GM12878 (cell line): ENCODE data around the gene LMTK3. TPM values are rescaled to one million over a fixed set of nuclear protein-coding genes. Genes with fewer than 3 reads are reported as not detected.
A peak's percentile ranks its signal among the peaks of the same experiment; 100 is the strongest.
"Not testable (repeated sequence)": the region's sequence is repeated elsewhere in the genome, so short reads cannot be mapped to it uniquely, and the experiment has no call there.

Experiments
- ATAC-seq: fragments of 200-7000 bp; cut with Tn5 transposase; 3 replicates; pipeline ENCODE4 v1.9.1; 2020; ENCODE audit warnings: mild to moderate bottlenecking, moderate library complexity
- BruUV-seq: library from RNA; stranded (reverse); fragments of 400-500 nt; replicated peaks from 2 replicates; lab custom pipeline; 2021; lab: Mats Ljungman, UMichigan
- CTCF ChIA-PET: fragments of 300-600 bp; sonication (Branson Sonifier 250); formaldehyde crosslinking; extraction: SDS; loops from one replicate; lab custom pipeline; 2021; ENCODE audit warnings: inconsistent platforms; lab: Yijun Ruan, JAX
- POLR2A ChIA-PET: fragments of 350-600 bp; formaldehyde crosslinking; extraction: SDS; loops from one replicate; lab custom pipeline; 2021; ENCODE audit warnings: inconsistent platforms; lab: Charles Lee
- RAD21 ChIA-PET: fragments of 300-600 bp; sonication (Branson Sonifier 250); formaldehyde crosslinking; loops from one replicate; lab custom pipeline; 2023; ENCODE audit warnings: antibody characterized with exemption; ENCODE audit not compliant: unreplicated experiment; lab: Charles Lee
- SMC1A ChIA-PET: fragments of 300-600 bp; sonication (Branson Sonifier 250); formaldehyde crosslinking; loops from one replicate; lab custom pipeline; 2023; ENCODE audit not compliant: unreplicated experiment, uncharacterized antibody; lab: Charles Lee
- DNase-seq: peaks from one replicate; pipeline ENCODE4 v3.0.0-alpha.2; 2011; ENCODE audit warnings: low read depth, low spot score
- FAIRE-seq: peaks from 3 replicates; lab custom pipeline; 2011; peaks lifted over from hg19 to GRCh38; lab: Jason Lieb, UNC
- H2AFZ ChIP-seq: 2 replicates; pipeline ENCODE4 v1.6.0; 2011; ENCODE audit warnings: low read depth, low read length, control low read depth; ENCODE audit not compliant: control insufficient read depth
- H3K27ac ChIP-seq: 2 replicates; pipeline ENCODE4 v1.5.1; 2011; ENCODE audit warnings: control low read depth; ENCODE audit not compliant: control insufficient read depth, insufficient read depth
- H3K27me3 ChIP-seq, 2 experiments: replicated peaks in 1 of 2; 2 replicates each; pipeline versions ENCODE4 v1.6.0 to v1.6.1; 2011; ENCODE audit warnings: low read length in 1 of 2; ENCODE audit not compliant: control insufficient read depth in 2 of 2, insufficient read depth in 2 of 2
- H3K36me3 ChIP-seq, 2 experiments: 2 replicates each; pipeline ENCODE4 v1.5.1; 2011; ENCODE audit warnings: low read length in 1 of 2; ENCODE audit not compliant: control insufficient read depth in 2 of 2, insufficient read depth in 2 of 2
- H3K4me1 ChIP-seq: 2 replicates; pipeline ENCODE4 v1.6.1; 2011; ENCODE audit warnings: mild to moderate bottlenecking, low read length, moderate library complexity, mixed read lengths; ENCODE audit not compliant: control insufficient read depth, insufficient read depth
- H3K4me2 ChIP-seq: 2 replicates; pipeline ENCODE4 v1.6.0; 2011; ENCODE audit warnings: control low read depth; ENCODE audit not compliant: control insufficient read depth, insufficient read depth
- H3K4me3 ChIP-seq: fragments of 200-600 bp; sonication (generic); 2 replicates; pipeline ENCODE4 v1.5.1; 2016
- H3K79me2 ChIP-seq: 2 replicates; pipeline ENCODE4 v1.6.0; 2011; ENCODE audit warnings: low read length; ENCODE audit not compliant: control insufficient read depth, insufficient read depth
- H3K9ac ChIP-seq: 2 replicates; pipeline ENCODE4 v1.8.0; 2011; ENCODE audit warnings: low read length, control low read depth, mixed read lengths; ENCODE audit not compliant: control insufficient read depth, insufficient read depth
- H3K9me3 ChIP-seq: replicated peaks from 3 replicates; pipeline ENCODE4 v1.5.1; 2011; ENCODE audit warnings: mild to moderate bottlenecking, low read length; ENCODE audit not compliant: control insufficient read depth, insufficient read depth
- H4K20me1 ChIP-seq: 2 replicates; pipeline ENCODE4 v1.6.0; 2011; ENCODE audit not compliant: control insufficient read depth, insufficient read depth
- E2F8 ChIP-seq: fragments of 450-650 bp; IDR thresholded peaks from 2 replicates; pipeline ENCODE4 v1.6.1; 2018; ENCODE audit warnings: mild to moderate bottlenecking, low read depth, moderate library complexity; ENCODE audit not compliant: partially characterized antibody
- E4F1 ChIP-seq: fragments of 450-650 bp; IDR thresholded peaks from 2 replicates; pipeline ENCODE4 v1.6.1; 2018; ENCODE audit warnings: borderline replicate concordance, mild to moderate bottlenecking; ENCODE audit not compliant: partially characterized antibody
- EED ChIP-seq: sonication (generic); IDR thresholded peaks from 2 replicates; pipeline ENCODE4 v1.6.1; 2016; ENCODE audit warnings: antibody characterized with exemption, low read depth
- HCFC1 ChIP-seq: fragments of 150-350 bp; IDR thresholded peaks from 2 replicates; pipeline ENCODE4 v1.6.1; 2014; ENCODE audit warnings: low read length
- HDAC6 ChIP-seq: fragments of 200-600 bp; sonication (generic); IDR thresholded peaks from one replicate; pipeline ENCODE4 v1.8.0; 2017; ENCODE audit warnings: antibody characterized with exemption; ENCODE audit not compliant: unreplicated experiment
- IKZF1 ChIP-seq: fragments of 450-650 bp; conservative IDR thresholded peaks from 2 replicates; pipeline ENCODE4 v1.6.1; 2017; ENCODE audit warnings: antibody characterized with exemption, mild to moderate bottlenecking
- IKZF2 ChIP-seq, 2 experiments: fragments of 450-650 bp; IDR thresholded peaks; 2 replicates each; pipeline ENCODE4 v1.6.1; 2017; ENCODE audit warnings: mild to moderate bottlenecking in 2 of 2, moderate library complexity in 2 of 2
- IRF4 ChIP-seq: IDR thresholded peaks from 2 replicates; pipeline ENCODE4 v1.6.1; 2011; ENCODE audit warnings: low read depth, low read length
- NFXL1 ChIP-seq: fragments of 450-650 bp; IDR thresholded peaks from 2 replicates; pipeline ENCODE4 v1.6.1; 2017; ENCODE audit warnings: antibody characterized with exemption, mild to moderate bottlenecking, borderline replicate concordance
- RBBP5 ChIP-seq: fragments of 200-600 bp; sonication (generic); conservative IDR thresholded peaks from 2 replicates; pipeline ENCODE4 v1.6.1; 2016
- RUNX3 ChIP-seq: IDR thresholded peaks from 2 replicates; pipeline ENCODE4 v1.6.1; 2012; ENCODE audit warnings: low read length, inconsistent platforms
- SMC3 ChIP-seq: IDR thresholded peaks from 2 replicates; pipeline ENCODE4 v1.6.1; 2011; ENCODE audit warnings: low read length, improper control_type of control experiment, borderline replicate concordance
- SRF ChIP-seq, 2 experiments: IDR thresholded peaks; 2 replicates each; pipeline ENCODE4 v1.6.1; 2011; ENCODE audit warnings: low read depth in 2 of 2, low read length in 2 of 2, mild to moderate bottlenecking in 1 of 2, moderate library complexity in 1 of 2
- TCF12 ChIP-seq: IDR thresholded peaks from 2 replicates; pipeline ENCODE4 v1.6.1; 2011; ENCODE audit warnings: low read depth, mild to moderate bottlenecking, low read length
- WGBS: methylation state at CpG from one replicate; pipeline ENCODE4 v1.1.6; 2016; ENCODE audit warnings: low lambda C conversion rate; ENCODE audit not compliant: insufficient replicate concordance, insufficient coverage; ENCODE audit errors: missing lambda C conversion rate; 5-methylcytosine and 5-hydroxymethylcytosine counted together
- in situ Hi-C: fragments of 300-500 bp; cut with MboI; formaldehyde crosslinking; loops from 9 replicates; pipeline ENCODE4 v1.14.3; 2018; ENCODE audit warnings: mixed read lengths
- intact Hi-C: fragments of 100-400 bp; cut with micrococcal nuclease; formaldehyde crosslinking; loops from one replicate; pipeline ENCODE4 v1.14.2; 2022; ENCODE audit not compliant: unreplicated experiment
- polyA plus RNA-seq, 11 experiments: library from polyadenylated mRNA; depleted of rRNA in 4 of 11; unstranded in 6 of 11; stranded (reverse) in 5 of 11; fragments of >200 nt; fragmentation: Nextera tagmentation in 4 of 11; fragmentation: Illumina TruSeq in 1 of 11; extraction: Ambion mirVana in 4 of 11; extraction: Trizol in 1 of 11; gene quantifications; 1 replicate in 1 of 11; 2 replicates in 10 of 11; pipeline versions ENCODE4 v1.2.1 to v1.2.3, GENCODE V29; 2011 to 2016; ENCODE audit warnings: inconsistent platforms in 2 of 11, missing spikeins in 2 of 11, low read depth in 1 of 11
- total RNA-seq, 4 experiments: library from RNA; depleted of rRNA in 3 of 4; stranded (reverse); fragments of >200 nt in 3 of 4; fragmentation: Illumina TruSeq in 1 of 4; extraction: Trizol in 1 of 4; gene quantifications; 2 replicates each; pipeline versions ENCODE4 v1.2.1 to v1.2.3, GENCODE V29; 2013 to 2021

Gene LMTK3
- total and polyA plus RNA-seq, 10 of the 15 experiments (the other 5 are each of a cell fraction or from before 2014, with no cell fraction given): under 0.01 to 0.28 (median 0.04) TPM; not detected in 3

DNA sequence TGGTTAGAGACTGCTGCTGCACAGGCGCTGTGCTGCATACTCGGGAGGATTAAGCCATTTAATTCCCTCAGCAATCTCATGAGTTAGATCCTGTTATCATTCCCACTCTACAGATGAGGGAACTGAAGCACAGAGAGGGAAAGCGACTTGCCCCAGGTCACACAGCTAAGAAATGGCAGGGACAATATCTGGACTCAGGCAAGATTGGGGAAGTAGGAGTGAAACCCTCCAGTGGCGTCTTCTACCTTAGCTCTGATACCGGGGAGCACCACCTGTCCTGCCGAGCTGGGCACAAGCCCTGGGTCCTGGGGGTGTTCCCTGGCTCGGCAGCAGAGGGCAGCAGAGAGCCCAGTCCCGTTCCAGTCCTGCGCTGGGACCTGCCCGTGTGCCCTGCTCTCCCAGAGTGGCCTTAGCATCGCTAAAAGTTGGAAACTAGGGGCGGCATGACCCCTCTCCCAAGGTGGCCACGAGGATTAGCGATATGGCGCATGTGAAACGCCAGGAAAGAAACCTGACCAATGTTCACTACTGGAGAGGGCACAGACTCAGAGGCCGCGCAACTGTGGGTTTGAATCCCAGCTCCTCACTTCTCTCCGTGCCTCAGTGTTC, 21.9 kb downstream of the LMTK3 start (continued):
- TF ChIP-seq TCF12 (peak; percentile 79), SMC3 (peak; percentile 74; the same call in 1 of the 2 replicates), IKZF2 (IDR thresholded peaks at IDR 0.05) (peak; percentile 31 to 32; a peak in 2 of 4 replicates), IRF4 (peak; percentile 75), E4F1 (no peak), NFXL1 (peak; percentile 88), HDAC6 (no peak), E2F8 (no peak), RUNX3 (no peak), SRF (IDR thresholded peaks at IDR 0.05; ENCODE audit: low read depth in 2 of 2, low read length in 2 of 2) (no peak), IKZF1 (peak; percentile 49), HCFC1 (no peak), RBBP5 (no peak), EED (0 out of 2 replicates have a peak, but pooled peaks have one; percentile 14)

DNA sequence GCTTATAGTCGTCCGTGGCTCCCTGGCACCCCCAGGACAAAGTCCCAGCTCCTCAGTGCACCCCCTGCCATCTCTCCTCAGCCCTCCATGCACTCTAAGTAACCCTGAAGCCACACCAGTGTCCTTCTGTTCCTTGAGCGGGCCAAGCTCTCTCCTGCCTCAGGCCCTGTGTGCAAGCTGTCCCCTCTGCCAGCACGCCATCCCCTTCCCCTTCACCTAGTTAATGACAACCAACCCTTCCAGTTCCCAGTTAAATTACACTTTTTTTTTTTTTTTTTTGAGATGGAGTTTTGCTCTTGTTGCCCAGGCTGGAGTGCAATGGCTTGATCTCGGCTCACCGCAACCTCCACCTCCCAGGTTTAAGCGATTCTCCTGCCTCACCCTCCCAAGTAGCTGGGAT, 23.2 kb downstream of the LMTK3 start:
- FAIRE-seq, intact Hi-C loops, H2AFZ ChIP-seq, H4K20me1 ChIP-seq, H3K27ac ChIP-seq, H3K9me3 ChIP-seq, H3K9ac ChIP-seq, in situ Hi-C loops, H3K4me3 ChIP-seq, DNase-seq, H3K79me2 ChIP-seq, ATAC-seq, H3K36me3 ChIP-seq, BruUV-seq, H3K4me2 ChIP-seq, H3K27me3 ChIP-seq: not testable (repeated sequence)
- 53% methylated on average over 7 of the region's 7 CpGs for WGBS
- RAD21 ChIA-PET: interaction anchor here (1.2 to 3.7 kb wide), 3 partner anchors 95 to 100 kb away, joined by 3 to 42 read pairs (median 3); no protein-coding TSS in a partner anchor
- H3K4me1 ChIP-seq: peaks cover 20% of the 10 kb centered on the region
- SMC1A ChIA-PET: interaction anchor here (3.1 kb wide), 1 partner anchor 96 kb away, joined by 25 read pairs; no protein-coding TSS in a partner anchor
- CTCF ChIA-PET: interaction anchor here (0.7 to 6.0 kb wide), 10 partner anchors 9 to 184 kb away, joined by 3 to 155 read pairs (median 6); partner anchors contain the start of gene KCNJ14
- POLR2A ChIA-PET: interaction anchor here (0.7 kb wide), 1 partner anchor 261 kb away, joined by 4 read pairs; no protein-coding TSS in a partner anchor
